Measurements from ENCODE around the gene CFAP99. TPM values are rescaled to one million over a fixed set of nuclear protein-coding genes. Genes with fewer than 3 reads are reported as not detected.

The CFAP99 gene
- total RNA-seq (not detected in 2 replicates), polyA plus RNA-seq (not detected in 2 replicates), polyA minus RNA-seq (0.17 TPM in 1 of 2 replicates, not detected in the other)
- total RNA-seq (2013): not detected

GRCh38 chr4:2418650-2419571 lies at the start of gene CFAP99:
Gene CFAP99, plus strand, starts transcription at chr4:2418955.
- WGBS (ENCODE audit: insufficient coverage): 2% methylated on average over 94 of the region's 94 CpGs
- H3K9me3 ChIP-seq (ENCODE audit: control extremely low read depth in 1 of 3, control insufficient read depth in 2 of 3, insufficient read depth in 1 of 3, low read length in 2 of 3): peaks cover 0 to 17% (median 0%) of the 10 kb centered on the region in 3 donors
- peak; percentile 99 for DNase-seq
- peak within 1 kb of the TSS; percentile 68 for H2AFZ ChIP-seq (ENCODE audit: insufficient read depth, low read depth, low read length, poor library complexity, severe bottlenecking)
- peak within 1 kb of the TSS; percentile 89 for H3K4me3 Mint-ChIP-seq
- intact Hi-C loops (cut with micrococcal nuclease): loop anchor here (1.0 to 5.0 kb wide), 8 partner anchors 22 to 562 kb away; partner anchors contain the start of genes GRK4, HAUS3, LETM1 and NOP14
- peak within 1 kb of the TSS; percentile 2 to 72 (median 51) for H3K4me3 ChIP-seq (ENCODE audit: control extremely low read depth in 1 of 5, extremely low read depth in 1 of 5, insufficient read depth in 1 of 5, low read depth in 2 of 5, low read length in 4 of 5)
- no peaks in the 10 kb centered on the region for H4K20me1 ChIP-seq (ENCODE audit: control insufficient read depth, insufficient read depth, low read length, poor library complexity, severe bottlenecking)
- no peaks in the 10 kb centered on the region for H3K9me3 Mint-ChIP-seq (ENCODE audit: insufficient read depth)
- ChIA-PET CTCF (interaction anchor here (0.8 to 1.7 kb wide), 15 partner anchors 30 to 544 kb away, joined by 3 to 7 read pairs (median 3); partner anchors contain the start of genes GRK4, MXD4 and NOP14), POLR2A (interaction anchor here (0.6 to 1.2 kb wide), 6 partner anchors 117 to 702 kb away, joined by 3 to 12 read pairs (median 5); partner anchors contain the start of genes FAM193A, HAUS3 and POLN)
- peak within 1 kb of the TSS; percentile 68 for H3K9ac ChIP-seq (ENCODE audit: low read length)
- peak within 1 kb of the TSS; percentile 93 for H3K4me2 ChIP-seq (replicated peaks; ENCODE audit: low read depth, low read length, poor library complexity, severe bottlenecking)
- H3K4me1 Mint-ChIP-seq: peaks cover 44% of the 10 kb centered on the region
- H3K79me2 ChIP-seq (ENCODE audit: control insufficient read depth, insufficient read depth, low read length): no peaks in the 10 kb centered on the region
- peak within 1 kb of the TSS; percentile 89 for H3K27ac Mint-ChIP-seq
- H3K27me3 Mint-ChIP-seq: peaks cover 40% of the 10 kb centered on the region
- H3K4me1 ChIP-seq (ENCODE audit: control insufficient read depth in 2 of 2, insufficient read depth in 2 of 2, low read length in 2 of 2): peaks cover 34 to 38% of the 10 kb centered on the region in 2 donors
- ATAC-seq (ENCODE audit: low read depth): peak; percentile 92
- H3K36me3 ChIP-seq (replicated peaks in 1 of 2; ENCODE audit: control extremely low read depth in 1 of 2, control insufficient read depth in 1 of 2, extremely low read depth in 1 of 2, insufficient read depth in 2 of 2, low read length in 1 of 2): no peaks in the 10 kb centered on the region
- H3K27ac ChIP-seq (ENCODE audit: low read length in 2 of 2): peak within 1 kb of the TSS; percentile 29 to 76
- TF ChIP-seq EZH2 (IDR thresholded peaks at IDR 0.05; ENCODE audit: borderline replicate concordance, insufficient read depth, low read depth, low read length, poor library complexity, severe bottlenecking) (no peak), CTCF (IDR thresholded peaks at IDR 0.05) (peak; percentile 41)
- H3K27me3 ChIP-seq (replicated peaks in 1 of 4; ENCODE audit: control extremely low read depth in 1 of 4, control insufficient read depth in 3 of 4, insufficient read depth in 4 of 4, low read length in 3 of 4): peaks cover 0 to 64% (median 33%) of the 10 kb centered on the region in 4 experiments

All from B cell (primary cell).